HG03039 (cell line): ENCODE measurements around the gene KIRREL3.

Experiments
- ATAC-seq: cut with Tn5 transposase; IDR thresholded peaks from one replicate; pipeline ENCODE4 v1.9.1; 2021; ENCODE audit warnings: mild to moderate bottlenecking, moderate library complexity; ENCODE audit not compliant: unreplicated experiment

Gene KIRREL3

GRCh38 chr11:126878913-126879482 lies 121.6 kb downstream of the KIRREL3 start:
- no peak for ATAC-seq

- ATAC-seq: no peak
Observed at GRCh38 chr11:126874831-126875230, 125.7 kb downstream of the KIRREL3 start.

GRCh38 chr11:126874276-126874675 lies 126.3 kb downstream of the KIRREL3 start:
- no peak for ATAC-seq

- ATAC-seq: no peak
Observed at GRCh38 chr11:126871792-126872191, 128.8 kb downstream of the KIRREL3 start.

GRCh38 chr11:126870021-126870420 lies 130.5 kb downstream of the KIRREL3 start:
- ATAC-seq: no peak

GRCh38 chr11:126868741-126869140 lies 131.8 kb downstream of the KIRREL3 start:
- no peak for ATAC-seq

- ATAC-seq: no peak
Observed at GRCh38 chr11:126864934-126865333, 135.6 kb downstream of the KIRREL3 start.

GRCh38 chr11:126863294-126863997 lies 137.1 kb downstream of the KIRREL3 start:
- ATAC-seq: no peak

- ATAC-seq: peak; percentile 42
Observed at GRCh38 chr11:126862664-126863243, 137.8 kb downstream of the KIRREL3 start.

GRCh38 chr11:126861796-126862459 lies 138.6 kb downstream of the KIRREL3 start:
- no peak for ATAC-seq

GRCh38 chr11:126857860-126858808 lies 142.4 kb downstream of the KIRREL3 start:
- ATAC-seq: no peak

GRCh38 chr11:126855536-126855935 lies 145.0 kb downstream of the KIRREL3 start:
- no peak for ATAC-seq

GRCh38 chr11:126853732-126854131 lies 146.8 kb downstream of the KIRREL3 start:
- ATAC-seq: no peak

GRCh38 chr11:126844789-126845188 lies 155.8 kb downstream of the KIRREL3 start:
- no peak for ATAC-seq

- ATAC-seq: no peak
Observed at GRCh38 chr11:126843096-126843495, 157.5 kb downstream of the KIRREL3 start.

- no peak for ATAC-seq
Observed at GRCh38 chr11:126841999-126842398, 158.6 kb downstream of the KIRREL3 start.

GRCh38 chr11:126840975-126841374 lies 159.6 kb downstream of the KIRREL3 start:
- ATAC-seq: no peak

GRCh38 chr11:126840201-126840886 lies 160.2 kb downstream of the KIRREL3 start:
- ATAC-seq: no peak

- no peak for ATAC-seq
Observed at GRCh38 chr11:126839496-126839895, 161.1 kb downstream of the KIRREL3 start.

- ATAC-seq: no peak
Observed at GRCh38 chr11:126838779-126839178, 161.8 kb downstream of the KIRREL3 start.
